Hematopoietic multipotent progenitor cell treated with erythropoietin and hydrocortisone succinate and interleukin-3 and kit ligand, for 8 days (in vitro differentiated cells): ENCODE measurements around the gene ZMYND19.
"Not testable (repeated sequence)": the region's sequence is repeated elsewhere in the genome, so short reads cannot be mapped to it uniquely, and the experiment has no call there.

Experiments used
- DNase-seq: peaks from one replicate; pipeline ENCODE4 v3.0.0-alpha.2; 2015

Gene ZMYND19

DNA sequence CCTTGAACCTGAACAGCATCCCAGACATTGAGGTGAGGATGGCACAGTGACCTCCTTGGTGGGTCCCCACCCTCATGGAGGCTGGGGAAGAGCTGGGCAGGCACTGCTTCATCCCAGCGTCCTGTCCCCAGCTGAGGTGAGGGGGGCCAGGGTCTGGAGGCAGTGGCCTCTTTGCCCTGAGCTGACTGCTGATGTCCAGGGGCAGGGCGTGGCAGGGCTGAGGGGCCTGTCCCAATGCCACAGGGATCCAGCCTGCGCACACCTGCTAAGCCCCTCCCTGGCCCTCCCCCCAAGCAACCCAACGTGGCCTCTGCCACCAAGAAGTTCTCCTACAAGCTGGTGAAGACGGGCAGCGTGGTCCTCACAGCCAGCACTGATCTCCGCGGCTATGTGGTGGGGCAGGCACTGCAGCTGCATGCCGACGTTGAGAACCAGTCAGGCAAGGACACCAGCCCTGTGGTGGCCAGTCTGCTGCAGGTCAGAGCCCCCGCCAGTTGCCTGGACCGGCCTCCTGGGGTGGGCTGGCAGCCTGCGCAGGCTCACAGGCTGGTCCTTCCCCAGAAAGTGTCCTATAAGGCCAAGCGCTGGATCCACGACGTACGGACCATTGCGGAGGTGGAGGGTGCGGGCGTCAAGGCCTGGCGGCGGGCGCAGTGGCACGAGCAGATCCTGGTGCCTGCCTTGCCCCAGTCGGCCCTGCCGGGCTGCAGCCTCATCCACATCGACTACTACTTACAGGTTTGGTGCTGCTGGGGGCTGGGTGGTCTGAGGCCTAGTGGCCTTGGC, 23.6 kb upstream of the ZMYND19 start:
- DNase-seq: no peak

DNA sequence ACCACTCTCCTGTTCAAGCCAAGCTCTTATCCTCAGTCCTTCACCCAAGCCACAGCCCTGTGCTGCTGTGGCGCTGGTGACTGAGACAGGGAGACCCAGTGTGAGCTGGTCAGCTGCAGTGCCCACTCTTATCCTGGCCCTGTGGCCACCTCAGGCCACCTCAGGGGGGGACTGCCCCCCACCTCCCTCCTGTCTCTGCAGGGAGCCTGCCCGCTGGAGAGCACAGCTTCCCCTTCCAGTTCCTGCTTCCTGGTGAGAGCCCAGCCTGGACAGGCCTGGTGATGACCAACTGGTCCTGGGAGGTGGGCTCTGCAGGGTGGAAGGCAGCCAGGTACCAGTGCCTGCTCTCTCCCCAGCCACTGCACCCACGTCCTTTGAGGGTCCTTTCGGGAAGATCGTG, 22.9 kb upstream of the ZMYND19 start:
- no peak for DNase-seq

DNA sequence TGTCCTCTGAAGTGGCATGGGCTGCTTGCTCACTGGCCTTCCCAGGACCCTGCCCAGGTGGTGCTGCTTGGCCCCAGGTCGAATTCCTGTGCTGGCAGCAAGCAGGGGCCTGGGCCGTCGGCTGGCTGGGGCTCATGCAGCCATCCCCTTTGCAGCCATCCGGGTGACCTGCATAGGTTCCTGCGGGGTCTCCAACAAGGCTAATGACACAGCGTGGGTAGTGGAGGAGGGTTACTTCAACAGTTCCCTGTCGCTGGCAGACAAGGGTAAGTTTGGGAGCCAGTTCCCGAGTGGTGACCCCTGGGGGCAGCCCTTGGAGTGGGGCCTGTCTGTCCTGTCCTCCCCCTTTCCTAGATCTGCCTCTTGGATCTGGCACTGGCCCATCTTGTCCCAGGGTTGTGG, 22.4 kb upstream of the ZMYND19 start:
- no peak for DNase-seq

DNA sequence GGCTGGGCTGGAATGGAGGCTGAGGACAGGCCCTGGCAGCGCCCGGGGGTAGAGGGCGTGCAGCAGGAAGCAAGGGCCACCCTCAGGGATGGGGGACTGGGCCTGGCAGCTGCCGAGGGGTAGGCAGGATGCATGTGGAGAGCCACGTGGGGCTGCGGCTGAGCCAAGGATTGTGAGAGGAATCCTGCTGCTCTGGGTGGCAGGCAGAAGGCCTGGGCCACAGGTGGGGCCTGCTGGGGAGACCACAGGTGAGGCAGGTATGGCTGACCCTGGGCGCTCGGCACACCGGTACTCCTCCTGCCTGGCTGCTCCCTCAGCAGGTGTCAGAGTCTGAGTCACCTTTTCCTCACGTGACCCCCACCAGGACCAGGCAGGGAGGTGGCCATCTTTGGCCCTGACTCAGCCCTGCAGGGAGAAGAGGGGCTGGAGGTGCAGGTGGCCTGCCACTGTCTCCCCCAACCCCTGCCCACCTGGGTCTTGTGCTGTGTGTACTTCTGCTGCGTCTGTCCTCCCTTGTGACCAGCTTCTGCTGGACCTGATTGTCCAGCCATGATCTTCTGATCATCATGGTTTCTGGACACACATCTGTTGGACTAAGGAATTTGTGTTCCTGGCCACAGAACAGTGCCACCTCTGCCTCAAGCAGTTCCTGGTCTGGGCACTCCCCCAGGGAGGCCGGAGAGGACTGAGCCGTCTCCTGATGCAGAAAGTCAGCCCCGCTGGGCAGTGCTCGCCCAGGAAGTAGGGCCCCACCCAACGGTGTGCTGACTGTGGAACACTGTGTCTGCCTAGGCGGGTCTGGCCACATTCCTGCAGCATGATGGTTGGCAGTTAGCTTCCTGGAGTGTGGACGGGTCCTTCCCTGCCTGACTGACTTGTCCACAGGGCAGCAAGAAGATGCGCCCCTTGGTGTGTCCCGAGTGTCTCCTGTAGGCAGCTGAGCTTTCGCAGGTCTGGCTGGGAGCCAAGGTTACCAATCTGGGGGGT, 21.6 kb upstream of the ZMYND19 start:
- DNase-seq: peak; percentile 42

DNA sequence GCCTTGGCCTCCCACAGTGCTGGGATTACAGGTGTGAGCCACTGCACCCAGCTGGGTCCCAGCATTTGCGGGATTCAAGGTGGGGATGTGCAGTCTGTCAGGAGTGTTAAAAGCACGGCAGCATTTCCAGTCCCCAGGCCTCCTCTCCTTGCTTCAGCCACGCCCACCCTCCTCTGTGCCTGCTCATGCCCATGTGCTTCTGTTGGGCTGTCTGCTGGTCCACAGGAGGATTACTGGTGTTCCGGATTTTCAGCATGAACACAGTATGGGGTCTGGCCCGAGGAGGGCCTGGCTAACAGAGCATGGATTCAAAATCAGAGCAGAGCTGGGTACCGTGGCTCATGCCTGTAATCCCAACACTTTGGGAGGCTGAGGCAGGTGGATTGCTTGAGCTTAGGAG, 20.6 kb upstream of the ZMYND19 start:
- DNase-seq: no peak

DNA sequence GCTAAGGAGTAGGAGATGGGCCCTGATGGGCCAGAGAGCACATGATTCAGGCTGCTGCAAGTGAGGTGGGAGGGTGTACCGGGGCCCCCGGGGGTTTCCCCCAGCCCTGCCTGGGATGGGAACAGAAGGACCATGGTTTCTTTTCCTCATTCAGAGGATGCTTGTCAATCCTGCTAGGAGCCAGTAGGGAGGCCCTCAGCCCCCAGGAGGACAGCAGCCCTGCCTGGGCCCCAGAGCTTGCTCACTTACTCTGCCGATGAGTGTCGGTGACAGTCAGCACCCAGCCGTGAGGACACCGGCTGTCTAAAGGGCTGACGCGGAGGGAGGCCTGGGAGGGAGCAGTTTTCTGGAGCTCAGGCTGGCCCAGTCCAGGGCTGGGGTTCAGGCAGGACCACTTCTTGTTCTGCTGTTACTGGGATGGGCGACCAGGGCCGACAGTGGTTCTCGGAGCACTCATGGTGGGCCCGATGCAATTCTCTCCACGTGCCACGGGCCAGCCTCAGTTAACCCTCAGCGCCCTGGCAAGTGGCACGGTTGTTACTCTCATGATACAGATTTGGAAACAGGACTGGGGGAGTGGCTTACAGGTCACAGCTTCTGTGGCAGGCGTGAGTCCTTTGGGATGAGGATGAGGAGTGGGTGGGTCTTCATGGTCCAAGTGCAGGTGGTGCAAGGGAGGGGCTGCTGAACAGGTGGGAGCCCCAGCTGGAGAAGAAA, 17.0 kb upstream of the ZMYND19 start:
- DNase-seq: no peak

DNA sequence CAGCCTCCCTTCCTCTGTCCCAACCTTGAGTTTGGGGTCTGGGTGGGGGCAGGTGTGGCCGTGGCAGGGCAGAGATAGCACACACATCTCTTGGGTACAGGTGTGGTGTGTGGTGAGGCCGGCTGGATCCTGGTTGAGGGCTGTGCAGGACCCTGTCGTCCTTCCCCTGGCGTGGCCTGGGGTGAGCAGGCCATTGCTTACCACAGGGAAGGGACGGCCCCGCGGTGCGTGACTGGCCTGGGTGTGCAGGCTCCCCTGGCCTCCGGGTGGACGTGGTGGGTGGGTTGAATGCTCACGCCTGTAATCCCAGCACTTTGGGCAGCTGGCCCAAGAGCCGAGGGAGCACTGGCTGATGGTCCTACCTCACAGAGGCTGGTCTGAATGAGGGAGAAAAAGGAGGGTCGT, 16.4 kb upstream of the ZMYND19 start:
- DNase-seq: no peak

DNA sequence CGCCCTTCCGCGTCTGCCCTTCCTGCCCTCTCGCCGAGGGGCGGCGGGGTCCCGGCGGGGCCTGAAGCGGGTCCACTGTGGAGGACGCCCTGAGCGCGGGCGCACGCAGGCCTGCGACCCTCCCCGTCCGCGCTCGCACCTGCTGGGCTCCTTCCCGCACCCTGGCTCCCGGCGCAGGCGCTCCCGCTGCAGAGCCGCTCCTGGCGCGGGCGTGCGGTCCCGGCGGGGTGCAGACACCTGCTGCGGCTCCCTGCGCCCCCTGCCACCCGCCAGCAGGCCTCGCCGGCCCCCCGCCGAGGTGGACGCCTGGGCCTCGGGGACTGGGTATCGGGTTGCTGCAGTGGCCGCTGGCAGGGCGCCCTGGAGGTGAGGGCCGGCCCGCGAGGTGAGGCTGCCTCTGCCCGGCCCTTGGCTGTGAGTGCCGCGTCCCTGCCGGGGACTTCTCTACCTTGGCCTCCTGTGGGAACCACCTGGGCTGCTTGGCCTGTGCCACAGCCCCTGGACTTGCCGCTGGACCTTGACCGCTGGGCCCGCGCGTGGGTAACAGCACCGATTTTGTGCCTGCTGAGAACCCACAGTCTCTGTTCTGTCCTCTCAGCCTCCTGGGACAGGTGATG, 15.8 kb upstream of the ZMYND19 start:
- DNase-seq: no peak

DNA sequence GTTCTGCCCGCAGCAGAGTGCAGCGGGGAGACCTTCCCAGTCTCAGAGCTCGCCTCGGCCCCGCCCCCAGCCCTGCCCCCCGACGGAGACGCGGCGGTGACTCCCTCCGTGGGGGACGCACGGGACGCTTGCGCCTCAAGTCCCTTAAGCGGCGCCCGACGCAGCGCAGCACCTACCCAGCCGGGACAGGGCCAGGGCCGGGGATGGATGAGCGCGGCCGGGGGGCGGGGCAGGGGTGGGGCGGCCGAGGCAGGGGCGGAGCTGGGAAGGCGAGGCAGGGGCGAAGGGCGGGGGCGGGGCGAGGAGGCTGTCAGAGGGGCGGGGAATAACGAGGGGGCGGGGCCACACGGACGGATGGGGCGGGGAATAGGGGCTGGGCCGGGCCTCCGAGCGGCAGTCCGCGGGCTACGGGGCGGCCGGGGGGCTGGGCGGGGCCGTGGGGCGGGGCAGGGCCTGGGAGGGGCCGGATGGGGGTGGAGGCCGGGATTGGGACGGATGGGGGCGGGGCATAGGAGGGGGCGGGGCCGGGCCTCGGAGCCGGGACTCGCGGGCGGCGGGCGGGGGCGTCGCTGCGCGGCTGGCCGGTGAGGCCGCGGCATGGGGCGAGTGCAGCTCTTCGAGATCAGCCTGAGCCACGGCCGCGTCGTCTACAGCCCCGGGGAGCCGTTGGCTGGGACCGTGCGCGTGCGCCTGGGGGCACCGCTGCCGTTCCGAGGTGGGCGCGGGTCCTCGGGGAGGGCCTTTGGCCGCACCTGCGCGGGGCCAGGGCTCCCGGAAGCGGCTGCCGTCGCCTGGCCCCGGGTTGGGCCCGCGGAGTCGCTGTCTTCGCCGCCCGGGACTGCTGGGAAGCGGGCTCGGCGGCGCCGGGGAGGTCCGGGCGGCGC, 15.1 kb upstream of the ZMYND19 start, which contains the start of gene ARRDC1:
Gene ARRDC1 (plus strand): TSS at position 566 of the 884 bp plus-strand sequence. CDS start 32 bp downstream, at position 598.
- DNase-seq: peak; percentile 92

DNA sequence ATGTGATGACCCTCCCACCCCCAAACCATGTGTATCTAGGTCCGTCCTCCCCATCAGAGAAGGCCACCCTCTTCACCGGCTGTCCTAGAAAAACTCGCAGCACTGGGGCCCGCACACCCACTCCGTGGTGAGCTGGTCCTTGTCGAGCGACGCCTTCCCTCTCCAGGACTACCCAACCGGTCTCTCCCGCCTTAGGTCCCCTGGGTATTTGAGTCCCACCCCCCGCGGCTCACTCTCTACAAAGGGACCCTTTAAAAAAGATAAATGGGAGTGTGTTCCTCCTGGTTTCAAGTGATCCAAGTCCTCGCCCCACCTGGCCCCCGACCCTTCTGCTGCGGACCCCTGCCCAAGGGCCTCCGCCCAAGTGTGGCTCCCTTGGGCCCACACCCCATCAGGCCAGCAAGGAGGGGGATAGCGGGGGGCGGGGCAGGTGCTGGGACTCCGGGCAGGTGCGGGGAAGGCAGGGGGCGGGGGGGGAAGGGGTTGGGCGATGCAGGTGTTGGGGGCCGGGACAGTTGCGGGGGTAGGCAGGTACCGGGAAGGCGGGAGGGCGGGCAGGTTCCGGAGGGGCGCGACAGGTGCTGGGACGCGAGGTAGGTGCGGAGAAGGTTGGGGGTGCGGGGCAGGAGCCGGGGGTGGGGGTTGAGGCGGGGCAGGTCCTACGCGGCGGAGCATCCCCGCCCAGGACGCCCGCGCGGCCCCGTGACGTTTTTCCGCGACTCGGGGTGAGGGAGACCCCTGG, 14.2 kb upstream of the ZMYND19 start:
- DNase-seq: no peak

DNA sequence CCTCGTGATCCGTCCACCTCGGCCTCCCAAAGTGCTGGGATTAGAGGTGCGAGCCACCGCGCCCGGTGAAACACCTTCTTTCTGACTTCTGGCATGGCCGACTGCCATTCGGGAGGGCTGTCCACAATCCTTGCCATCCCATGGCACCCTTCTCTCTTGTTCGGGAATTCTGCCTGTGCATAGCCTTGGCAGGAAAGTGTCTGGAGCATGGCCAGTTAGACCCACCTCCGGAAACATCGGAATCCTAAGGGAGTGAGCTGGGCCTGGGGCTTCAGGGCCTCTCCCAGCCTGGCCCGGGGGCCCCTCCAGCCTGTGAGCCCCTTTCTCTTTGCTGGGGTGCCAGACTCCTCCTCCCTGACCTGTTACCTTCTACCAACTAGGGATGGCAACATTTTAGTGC, 13.6 kb upstream of the ZMYND19 start:
- DNase-seq: no peak

DNA sequence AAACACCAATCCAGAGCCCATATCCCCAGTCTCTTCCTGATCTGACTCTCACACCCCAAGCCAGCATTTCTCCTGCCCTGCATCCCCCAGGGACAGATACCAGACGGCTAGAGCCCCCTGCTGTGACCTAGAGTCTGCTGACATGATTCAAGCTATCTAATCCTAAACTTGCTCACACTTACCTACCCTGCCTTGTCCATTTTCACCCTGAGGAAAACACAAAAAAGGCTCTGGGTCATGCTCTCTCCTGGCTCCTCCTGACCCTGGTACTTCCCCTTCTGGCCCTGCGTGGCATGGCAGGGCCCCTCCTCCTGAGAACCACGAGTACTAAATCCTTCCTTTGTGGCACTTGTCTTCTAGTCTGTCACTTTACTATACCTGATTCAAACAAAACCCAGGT, 12.3 kb upstream of the ZMYND19 start:
- DNase-seq: peak; percentile 42

DNA sequence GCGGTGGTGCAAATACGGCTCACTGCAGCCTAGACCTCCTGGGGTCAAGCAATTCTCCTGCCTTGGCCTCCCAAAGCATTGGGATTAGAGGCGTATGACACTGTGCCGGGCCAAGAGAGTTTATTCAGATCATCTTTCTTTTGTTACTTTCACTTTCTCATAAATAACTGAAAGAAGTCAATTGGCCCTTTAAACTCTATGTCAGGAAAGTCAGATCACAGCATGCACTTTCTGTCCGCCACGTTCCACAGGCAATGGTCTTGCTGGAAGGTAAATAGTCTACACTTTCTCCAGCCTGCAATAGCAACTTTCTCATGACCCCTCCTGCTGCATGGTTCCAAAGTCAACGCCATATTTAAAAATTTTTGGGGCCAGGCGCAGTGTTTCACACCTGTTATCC, 8.6 kb upstream of the ZMYND19 start:
- DNase-seq: no peak

DNA sequence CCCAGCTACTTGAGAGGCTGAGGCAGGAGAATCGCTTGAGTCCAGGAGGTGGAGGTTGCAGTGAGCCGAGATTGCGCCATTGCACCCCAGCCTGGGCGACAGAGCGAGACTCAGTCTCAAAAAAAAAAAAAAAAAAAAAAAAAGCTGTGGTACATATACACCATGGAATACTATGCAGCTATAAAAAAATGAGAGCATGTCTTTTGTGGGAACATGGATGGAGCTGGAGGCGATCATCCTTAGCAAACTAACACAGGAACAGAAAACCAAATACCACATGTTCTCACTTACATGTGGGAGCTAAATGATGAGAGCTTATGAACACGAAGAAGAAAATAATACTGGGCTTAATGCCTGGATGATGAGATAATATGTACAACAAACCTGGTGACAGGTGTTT, 6.3 kb upstream of the ZMYND19 start:
- DNase-seq: not testable (repeated sequence)

DNA sequence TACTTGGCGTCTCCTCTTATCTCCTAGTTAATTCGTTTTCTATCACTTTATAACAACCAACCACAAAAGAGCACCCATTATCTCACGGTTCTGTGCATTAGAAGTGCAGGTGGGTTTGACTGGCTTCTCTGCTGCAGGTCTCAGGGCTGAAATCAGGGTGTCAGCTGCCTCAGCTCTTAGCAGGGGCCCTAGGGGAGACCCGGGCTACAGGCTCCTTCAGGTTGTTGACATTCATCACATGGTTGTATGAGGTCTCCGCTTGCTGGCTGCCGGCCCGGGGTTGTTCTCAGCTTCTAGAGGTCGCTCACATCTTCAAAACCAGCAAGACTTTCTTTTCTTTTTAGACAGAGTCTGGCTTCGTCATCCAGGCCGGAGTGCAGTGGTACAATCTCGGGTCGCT, 2.9 kb upstream of the ZMYND19 start:
- DNase-seq: no peak

DNA sequence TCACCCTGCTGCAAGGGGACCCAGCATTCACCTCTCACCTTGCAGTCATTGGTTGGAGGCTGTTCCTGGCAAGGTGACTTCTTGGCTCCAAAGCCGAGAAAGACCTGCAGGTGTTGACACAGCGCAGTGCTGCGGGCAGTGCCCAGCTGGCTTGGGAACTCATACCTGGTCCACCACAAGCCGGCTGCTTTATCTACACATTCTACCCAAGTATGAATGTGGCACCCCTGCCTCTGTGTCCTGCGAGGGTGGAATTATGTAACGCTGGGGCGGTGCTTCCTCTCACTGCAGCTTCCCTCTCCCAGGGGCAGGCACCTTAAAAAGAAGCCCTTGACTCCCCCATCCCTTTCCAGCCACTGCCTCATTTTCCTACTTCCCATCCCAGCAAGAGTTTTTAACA, 2.5 kb upstream of the ZMYND19 start:
- no peak for DNase-seq

DNA sequence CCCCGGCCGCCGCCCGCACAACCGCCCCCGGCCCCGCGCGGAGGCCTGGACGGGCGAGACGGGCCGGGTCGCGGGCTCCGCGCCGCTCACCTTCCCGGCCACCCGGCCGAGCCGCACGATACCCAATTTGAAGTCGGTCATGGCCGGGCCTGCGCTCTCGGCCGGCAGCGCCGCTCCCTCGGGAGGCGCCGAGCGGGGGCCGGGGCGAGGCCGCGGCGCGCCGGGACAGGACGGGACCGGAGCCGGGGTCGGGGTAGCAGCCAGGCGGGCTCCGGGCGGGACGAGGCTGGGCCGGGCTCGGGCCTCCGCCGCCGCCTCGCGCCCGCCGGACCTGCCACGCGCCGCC, 216 bp downstream of the ZMYND19 start:
- DNase-seq: no peak

DNA sequence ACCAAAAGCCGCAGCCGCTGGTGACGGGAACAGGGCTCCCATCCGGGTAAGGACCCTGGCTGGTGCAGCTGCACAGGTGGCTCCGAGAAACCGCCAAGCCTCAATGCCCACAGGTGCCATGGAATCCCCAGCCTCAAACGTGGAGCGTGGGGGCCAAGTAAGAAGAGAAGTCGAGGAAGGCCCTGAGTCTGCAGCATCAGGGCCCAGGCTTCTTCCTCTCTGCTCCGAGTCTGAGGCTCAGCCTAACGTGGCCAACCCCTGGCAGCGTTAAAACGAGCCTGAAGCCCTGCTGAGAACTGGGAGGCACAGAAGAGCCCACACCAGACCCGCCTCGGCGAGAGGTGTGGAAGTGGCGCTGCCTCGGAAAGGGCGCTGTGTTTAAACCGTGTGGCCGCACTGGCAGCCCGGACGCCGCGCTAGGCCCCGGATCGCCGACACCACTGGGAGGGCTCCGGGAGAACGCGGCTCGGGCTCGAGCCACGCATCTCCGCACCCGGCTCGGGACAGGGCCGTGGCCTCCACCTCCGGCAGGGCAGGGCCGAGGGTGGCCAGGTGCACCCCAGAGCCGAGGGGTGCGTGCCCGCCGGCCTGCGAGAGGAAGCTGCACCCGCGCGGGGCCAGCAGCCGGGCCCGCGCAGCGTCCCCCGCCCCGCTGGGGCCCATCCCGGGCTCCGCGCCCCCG, 730 bp downstream of the ZMYND19 start:
- DNase-seq: peak; percentile 26

DNA sequence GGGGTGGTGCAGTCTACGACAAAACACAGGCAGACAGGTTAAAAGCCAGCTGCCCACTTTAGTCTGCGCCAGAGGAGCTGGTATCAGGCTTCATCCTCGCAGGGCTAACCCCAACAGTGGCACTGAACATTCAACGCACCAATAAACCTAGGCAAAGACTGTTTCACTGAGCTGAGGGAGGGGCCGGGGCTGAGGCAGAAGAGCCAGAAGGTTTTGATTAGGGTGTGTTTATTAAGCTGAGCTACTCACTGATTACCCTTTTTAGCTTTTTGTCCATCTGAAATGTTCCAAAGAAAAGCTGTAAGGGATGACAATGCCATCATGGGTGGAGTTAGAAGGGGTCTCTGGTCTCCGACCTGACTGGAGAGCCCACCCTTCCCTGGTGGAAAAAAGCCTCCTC, 1.4 kb downstream of the ZMYND19 start:
- no peak for DNase-seq

DNA sequence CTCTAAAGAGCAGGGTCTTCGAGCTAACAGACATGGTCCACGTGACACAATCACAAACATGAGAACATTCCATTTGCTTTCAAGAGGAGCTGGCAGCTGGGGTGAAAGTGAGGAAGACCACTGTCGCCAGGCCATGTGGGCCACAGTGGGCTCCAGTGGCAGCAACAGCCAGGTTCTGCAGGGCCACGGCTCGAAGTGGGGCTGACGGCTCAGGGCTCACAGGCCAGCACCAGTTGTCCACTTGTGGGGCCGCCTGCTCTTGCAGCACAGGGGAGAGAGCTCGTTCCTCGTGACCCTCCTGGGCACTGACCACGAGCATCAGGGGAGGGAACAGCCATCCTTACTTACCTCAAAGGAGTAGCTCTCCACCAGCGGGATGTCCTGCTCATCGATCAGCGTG, 2.0 kb downstream of the ZMYND19 start:
- no peak for DNase-seq
